DOHH2 (cell line): ENCODE measurements around the gene ROBO1.

Source experiments
- H3F3A ChIP-seq: fragments of 200-600 bp; sonication (generic), shearing (Covaris generic); 2 replicates; pipeline ENCODE4 v1.6.0; 2016; ENCODE audit warnings: antibody characterized with exemption, mild to moderate bottlenecking; ENCODE audit not compliant: control insufficient read depth, insufficient read depth
- H3K27ac ChIP-seq: fragments of 200-600 bp; sonication (generic); 2 replicates; pipeline ENCODE4 v1.5.1; 2014; ENCODE audit warnings: low read depth, mild to moderate bottlenecking, low read length, moderate library complexity
- H3K27me3 ChIP-seq: fragments of 200-600 bp; sonication (generic); 2 replicates; pipeline ENCODE4 v1.6.1; 2014; ENCODE audit warnings: mild to moderate bottlenecking, low read length, mixed read lengths; ENCODE audit not compliant: control insufficient read depth
- H3K36me3 ChIP-seq: fragments of 200-600 bp; sonication (generic); 2 replicates; pipeline ENCODE4 v1.6.1; 2014; ENCODE audit warnings: mild to moderate bottlenecking, low read length, moderate library complexity, mixed read lengths; ENCODE audit not compliant: control insufficient read depth
- H3K4me1 ChIP-seq: fragments of 200-600 bp; sonication (generic); 2 replicates; pipeline ENCODE4 v1.6.1; 2014; ENCODE audit warnings: mild to moderate bottlenecking, low read length, mixed read lengths; ENCODE audit not compliant: control insufficient read depth
- H3K4me2 ChIP-seq: fragments of 200-600 bp; sonication (generic); 2 replicates; pipeline ENCODE4 v1.6.0; 2014; ENCODE audit warnings: mild to moderate bottlenecking, low read length, moderate library complexity
- H3K4me3 ChIP-seq: fragments of 200-600 bp; sonication (generic); 2 replicates; pipeline ENCODE4 v1.5.1; 2014; ENCODE audit warnings: mild to moderate bottlenecking, low read length, mixed read lengths
- H3K79me2 ChIP-seq: fragments of 200-600 bp; sonication (generic); 2 replicates; pipeline ENCODE4 v1.6.1; 2014; ENCODE audit warnings: mild to moderate bottlenecking, low read length, mixed read lengths; ENCODE audit not compliant: control insufficient read depth
- H3K9me2 ChIP-seq: fragments of 200-600 bp; sonication (generic); replicated peaks from 2 replicates; pipeline ENCODE4 v1.6.1; 2014; ENCODE audit warnings: mild to moderate bottlenecking, low read length, mixed read lengths; ENCODE audit not compliant: control insufficient read depth
- H3K9me3 ChIP-seq: fragments of 200-600 bp; sonication (generic); 2 replicates; pipeline ENCODE4 v1.6.1; 2014; ENCODE audit warnings: antibody characterized with exemption, low read length, mixed read lengths; ENCODE audit not compliant: control insufficient read depth, insufficient read depth
- H4K20me1 ChIP-seq: fragments of 200-600 bp; sonication (generic); 2 replicates; pipeline ENCODE4 v1.6.0; 2014; ENCODE audit warnings: low read depth, mild to moderate bottlenecking, antibody characterized with exemption, low read length, moderate library complexity; ENCODE audit not compliant: control insufficient read depth, insufficient read depth
- CTCF ChIP-seq: fragments of 200-600 bp; sonication (generic); IDR thresholded peaks from one replicate; pipeline ENCODE4 v1.5.1; 2014; ENCODE audit warnings: antibody characterized with exemption, mild to moderate bottlenecking, low read depth, low read length; ENCODE audit not compliant: poor library complexity, severe bottlenecking
- EZH2phosphoT487 ChIP-seq: fragments of 200-600 bp; sonication (generic); IDR thresholded peaks from 2 replicates; pipeline ENCODE4 v1.6.1; 2017; ENCODE audit warnings: borderline replicate concordance, mild to moderate bottlenecking, antibody characterized with exemption, low read length, moderate library complexity, mixed read lengths

Gene ROBO1

DNA sequence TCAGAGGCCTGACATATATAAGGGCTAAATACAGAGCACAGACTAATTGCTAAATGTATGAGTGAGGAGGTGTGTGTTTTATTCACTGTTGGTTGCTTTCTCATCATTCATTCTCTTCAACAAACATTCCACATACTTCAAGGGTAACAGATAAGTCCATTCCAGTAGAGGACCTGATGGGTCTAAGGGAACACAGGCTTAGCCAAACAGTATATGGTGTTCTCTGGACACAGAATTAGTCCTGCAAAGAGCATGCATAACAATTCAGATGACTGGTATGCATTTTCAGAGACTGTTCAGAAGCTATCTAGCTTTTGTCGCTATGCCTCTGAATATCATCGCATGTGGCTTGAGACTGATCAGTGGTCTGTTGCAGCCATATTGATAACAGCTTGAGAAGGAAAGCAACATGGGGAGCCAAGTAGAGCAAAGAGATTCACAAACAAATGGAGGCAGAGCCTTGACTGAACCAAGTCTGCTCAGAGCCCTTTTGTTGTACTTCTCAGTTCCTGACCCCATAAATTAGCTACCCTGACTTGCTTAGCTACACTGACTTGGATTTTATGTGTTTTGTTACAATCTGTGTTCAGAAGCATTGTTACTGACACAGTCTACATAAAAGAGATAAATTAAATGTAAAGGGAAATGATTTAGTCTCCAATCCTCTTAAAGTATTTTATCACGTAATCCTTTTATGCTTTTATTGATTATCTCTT lies 1178.7 kb downstream of the ROBO1 start:
- Histone ChIP-seq H3K27me3 (no peaks in the 10 kb centered on the region), H3F3A (no peaks in the 10 kb centered on the region), H3K27ac (no peak overlapping the region), H3K79me2 (no peaks in the 10 kb centered on the region), H3K4me2 (no peak overlapping the region), H3K9me3 (no peaks in the 10 kb centered on the region), H3K9me2 (no peaks in the 10 kb centered on the region), H3K4me3 (no peak overlapping the region), H3K4me1 (no peaks in the 10 kb centered on the region), H4K20me1 (no peaks in the 10 kb centered on the region), H3K36me3 (no peaks in the 10 kb centered on the region)
- TF ChIP-seq EZH2phosphoT487, result no peak

DNA sequence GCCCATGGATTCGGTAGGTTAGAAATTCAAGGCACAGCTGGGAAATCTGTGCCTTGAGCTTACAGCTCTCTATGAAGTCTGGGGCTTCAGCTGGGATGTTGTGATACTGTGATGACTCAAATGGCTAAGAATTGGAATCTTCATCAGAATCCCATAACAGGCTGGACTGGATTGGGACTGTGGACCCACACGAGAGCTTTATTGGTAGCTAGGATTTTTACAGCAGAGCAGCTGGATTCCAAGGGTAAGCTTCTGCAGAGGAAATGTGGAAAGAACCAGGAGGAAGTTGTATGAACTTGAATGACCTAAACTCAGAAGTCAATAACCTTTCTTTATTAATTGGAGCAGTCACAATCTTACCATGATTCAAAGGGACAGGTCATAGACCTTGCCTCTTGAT lies 1187.1 kb downstream of the ROBO1 start:
- H3K79me2 ChIP-seq, result no peaks in the 10 kb centered on the region
- H3K9me3 ChIP-seq, result no peaks in the 10 kb centered on the region
- H3K4me2 ChIP-seq, result no peak overlapping the region
- H3K36me3 ChIP-seq, result no peaks in the 10 kb centered on the region
- no peak overlapping the region for H3K4me3 ChIP-seq
- H3F3A ChIP-seq, result no peaks in the 10 kb centered on the region
- H3K4me1 ChIP-seq, result no peaks in the 10 kb centered on the region
- TF ChIP-seq EZH2phosphoT487 (no peak), CTCF (no peak)
- H4K20me1 ChIP-seq, result no peaks in the 10 kb centered on the region
- H3K9me2 ChIP-seq, result no peaks in the 10 kb centered on the region
- no peaks in the 10 kb centered on the region for H3K27me3 ChIP-seq
- no peak overlapping the region for H3K27ac ChIP-seq

DNA sequence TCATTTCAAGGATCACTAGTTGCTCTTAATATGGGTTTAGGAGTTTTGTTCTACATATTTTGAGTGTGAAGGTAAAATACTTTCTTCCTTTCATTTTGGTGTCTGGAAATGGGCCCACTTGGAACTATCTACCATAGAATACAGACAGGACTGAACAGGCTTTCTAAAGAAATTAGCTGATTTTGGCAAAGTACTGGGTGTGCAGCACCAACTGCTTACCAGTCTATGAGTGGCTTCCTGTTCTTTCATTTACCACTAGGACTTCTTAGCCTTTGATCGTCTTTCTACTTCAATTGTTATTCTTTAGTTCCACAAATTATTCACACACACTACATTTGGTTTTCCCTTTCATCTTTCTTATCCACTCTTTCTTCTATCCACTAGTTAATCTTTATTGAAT lies 1196.3 kb downstream of the ROBO1 start:
- no peaks in the 10 kb centered on the region for H3F3A ChIP-seq
- no peaks in the 10 kb centered on the region for H4K20me1 ChIP-seq
- H3K4me3 ChIP-seq, result no peak overlapping the region
- no peaks in the 10 kb centered on the region for H3K79me2 ChIP-seq
- no peak overlapping the region for H3K27ac ChIP-seq
- TF ChIP-seq CTCF (no peak), EZH2phosphoT487 (no peak)
- no peaks in the 10 kb centered on the region for H3K36me3 ChIP-seq
- no peak overlapping the region for H3K4me2 ChIP-seq
- H3K4me1 ChIP-seq, result no peaks in the 10 kb centered on the region
- H3K9me3 ChIP-seq, result no peaks in the 10 kb centered on the region
- H3K27me3 ChIP-seq, result no peaks in the 10 kb centered on the region
- H3K9me2 ChIP-seq, result no peaks in the 10 kb centered on the region

- no peaks in the 10 kb centered on the region; the same call in 1 of the 2 replicates for H3K9me3 ChIP-seq
- no peak overlapping the region for H3K4me2 ChIP-seq
Observed at GRCh38 chr3:78570496-78570895, 1197.3 kb downstream of the ROBO1 start.

More at GRCh38 chr3:78570496-78570895, 1197.3 kb downstream of the ROBO1 start:
- no peak for TF ChIP-seq CTCF
- TF ChIP-seq EZH2phosphoT487, result no peak
- Histone ChIP-seq H3F3A (no peaks in the 10 kb centered on the region), H3K27ac (no peak overlapping the region), H3K4me3 (no peak overlapping the region), H3K9me2 (no peaks in the 10 kb centered on the region), H3K4me1 (no peaks in the 10 kb centered on the region), H3K36me3 (no peaks in the 10 kb centered on the region), H4K20me1 (no peaks in the 10 kb centered on the region), H3K27me3 (no peaks in the 10 kb centered on the region), H3K79me2 (no peaks in the 10 kb centered on the region)
